ENCODE measurements around the gene CDH8.

GRCh38 chr16:61836804-61837393, 199.3 kb downstream of the CDH8 start:
- TF ChIP-seq CTCF (conservative IDR thresholded peaks at IDR 0.05; ENCODE audit: low read length) (no peak), EZH2phosphoT487 (IDR thresholded peaks at IDR 0.05; ENCODE audit: borderline replicate concordance, low read depth, low read length) (no peak)
